IgD-negative memory B cell (primary cell): ENCODE measurements around the gene CSNK2A3. TPM values are rescaled to one million over a fixed set of nuclear protein-coding genes. Genes with fewer than 3 reads are reported as not detected.
A peak's percentile ranks its signal among the peaks of the same experiment; 100 is the strongest.

Experiments used
- H3K27ac Mint-ChIP-seq, 3 donors: one replicate each; pipeline ENCODE4 v1.8.0; 2020 to 2022; ENCODE audit warnings: mild to moderate bottlenecking in 3 of 3, mixed read lengths in 3 of 3, moderate library complexity in 1 of 3
- H3K27me3 Mint-ChIP-seq: one replicate; pipeline ENCODE4 v1.8.0; 2021; ENCODE audit warnings: mixed read lengths
- H3K36me3 Mint-ChIP-seq: one replicate; pipeline ENCODE4 v1.8.0; 2020; ENCODE audit warnings: mild to moderate bottlenecking, mixed read lengths
- H3K4me1 Mint-ChIP-seq, 3 donors: one replicate each; pipeline ENCODE4 v1.8.0; 2020 to 2022; ENCODE audit warnings: mixed read lengths in 3 of 3, mild to moderate bottlenecking in 1 of 3
- H3K4me3 Mint-ChIP-seq, 4 donors: one replicate each; pipeline ENCODE4 v1.8.0; 2020 to 2022; ENCODE audit warnings: mild to moderate bottlenecking in 4 of 4, mixed read lengths in 4 of 4, moderate library complexity in 3 of 4
- H3K9me3 Mint-ChIP-seq, 3 donors: one replicate each; pipeline ENCODE4 v1.8.0; 2020 to 2021; ENCODE audit warnings: mixed read lengths in 3 of 3, mild to moderate bottlenecking in 1 of 3
- polyA plus RNA-seq: library from polyadenylated mRNA; unstranded; fragments of 300-500 nt; fragmentation: Illumina TruSeq; gene quantifications from one replicate; pipeline ENCODE4 v1.2.3, GENCODE V29; 2021

Gene CSNK2A3
- polyA plus RNA-seq, 1 donor from 2014 or later: 1.3 TPM

DNA sequence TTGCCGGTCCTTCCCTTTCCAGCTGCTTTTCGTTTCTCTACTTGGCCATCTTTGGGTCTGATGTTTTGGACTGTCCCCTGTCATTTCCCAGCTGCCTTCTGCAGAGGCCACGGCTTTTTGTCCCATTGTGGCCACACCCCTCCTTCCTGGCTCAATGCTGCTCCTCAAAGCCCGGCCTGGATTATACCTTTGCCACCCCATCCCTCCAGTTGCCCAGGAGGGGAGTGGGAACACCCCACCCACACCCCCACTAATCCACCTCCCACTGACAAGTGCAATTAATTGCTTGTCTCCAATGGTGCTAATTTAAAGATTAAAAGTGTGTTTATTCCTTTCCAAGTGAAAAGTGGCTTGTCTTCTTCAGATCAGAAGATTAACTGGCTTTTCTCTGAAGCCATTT lies 34.2 kb upstream of the CSNK2A3 start:
- no peaks in the 10 kb centered on the region for H3K4me1 Mint-ChIP-seq
- no peak overlapping the region for H3K27ac Mint-ChIP-seq
- no peak overlapping the region for H3K4me3 Mint-ChIP-seq
- peaks cover 0 to 3% (median 2%) of the 10 kb centered on the region in 3 donors for H3K9me3 Mint-ChIP-seq
- H3K36me3 Mint-ChIP-seq: no peaks in the 10 kb centered on the region
- no peaks in the 10 kb centered on the region for H3K27me3 Mint-ChIP-seq

DNA sequence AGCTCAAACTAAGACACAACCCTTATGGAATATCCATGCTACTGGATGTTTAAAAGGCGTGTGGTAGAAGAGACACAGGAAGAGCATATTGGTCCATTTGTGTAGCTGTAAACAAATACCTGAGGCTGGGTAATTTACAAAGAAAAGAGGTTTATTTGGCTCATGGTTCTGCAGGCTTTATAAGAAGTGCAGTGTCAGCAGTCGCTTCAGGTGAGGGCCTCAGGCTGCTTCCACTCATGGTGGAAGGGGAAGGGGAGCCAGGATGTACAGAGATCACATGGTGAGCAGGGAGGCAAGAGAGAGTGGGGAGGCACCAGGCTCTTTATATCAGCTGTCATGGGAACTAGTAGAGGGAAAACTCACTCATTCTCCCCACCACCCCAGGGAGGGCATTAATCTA lies 31.8 kb upstream of the CSNK2A3 start:
- H3K9me3 Mint-ChIP-seq: peaks cover 0 to 3% (median 2%) of the 10 kb centered on the region in 3 donors
- H3K36me3 Mint-ChIP-seq: no peaks in the 10 kb centered on the region
- H3K27ac Mint-ChIP-seq: no peak overlapping the region
- H3K4me3 Mint-ChIP-seq: peak overlapping the region in 1 of 4 donors; percentile 47
- no peaks in the 10 kb centered on the region for H3K4me1 Mint-ChIP-seq
- H3K27me3 Mint-ChIP-seq: no peaks in the 10 kb centered on the region

DNA sequence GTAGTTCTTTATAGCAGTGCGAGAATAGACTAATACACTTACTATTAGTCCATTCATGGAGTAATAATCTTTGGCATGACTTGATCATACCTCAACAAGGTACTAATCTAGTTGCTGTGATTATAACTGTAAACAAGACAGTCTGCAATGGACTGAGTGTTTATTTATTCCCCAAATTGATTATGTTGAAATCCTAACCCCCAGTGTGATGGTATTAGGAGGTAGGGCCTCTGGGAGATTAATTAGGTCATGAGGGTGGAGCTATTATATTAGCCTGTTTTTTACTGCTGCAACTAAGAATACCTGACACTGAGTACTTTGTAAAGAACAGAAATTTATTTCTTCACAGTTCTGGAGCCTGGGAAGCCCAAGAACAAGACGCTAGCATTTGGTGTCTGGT lies 30.9 kb upstream of the CSNK2A3 start:
- Mint-ChIP-seq H3K27me3 (no peaks in the 10 kb centered on the region), H3K4me1 (no peaks in the 10 kb centered on the region), H3K27ac (no peak overlapping the region), H3K9me3 (peaks cover 0 to 3% (median 2%) of the 10 kb centered on the region in 3 donors), H3K4me3 (no peak overlapping the region), H3K36me3 (no peaks in the 10 kb centered on the region)

DNA sequence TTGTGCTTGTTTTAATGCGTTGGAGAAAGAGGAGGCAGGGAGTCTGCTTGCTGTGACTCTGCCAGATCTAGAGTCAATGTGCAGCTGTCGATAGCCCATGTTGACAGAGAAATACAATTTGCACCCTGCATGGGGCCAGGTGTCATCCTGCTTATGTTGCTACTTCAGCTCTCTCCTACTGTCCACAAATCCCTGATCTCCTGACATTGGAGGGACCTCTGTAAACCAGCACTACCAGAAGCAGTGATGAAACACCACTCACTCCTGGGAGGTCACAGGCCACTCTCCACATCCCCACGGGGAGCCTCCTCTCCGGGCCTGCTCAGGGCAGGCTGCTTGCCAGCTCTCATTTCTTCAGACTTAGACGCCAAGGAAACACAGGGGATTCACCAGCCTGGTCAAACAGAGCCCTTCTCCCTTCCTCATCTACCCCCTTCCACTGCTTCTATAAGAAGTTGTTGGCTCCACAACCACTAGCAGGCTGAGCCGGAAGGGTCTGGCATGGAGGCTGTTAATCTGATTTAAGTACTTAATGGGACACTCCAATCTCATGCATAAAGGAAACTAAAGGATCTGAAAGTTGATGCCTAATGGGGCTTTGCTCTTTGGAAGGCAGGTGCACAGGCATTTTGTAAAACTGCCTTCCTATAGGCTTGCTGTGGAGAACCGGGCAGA lies 29.9 kb upstream of the CSNK2A3 start:
- H3K4me3 Mint-ChIP-seq: no peak overlapping the region
- no peak overlapping the region for H3K27ac Mint-ChIP-seq
- no peaks in the 10 kb centered on the region for H3K36me3 Mint-ChIP-seq
- no peaks in the 10 kb centered on the region for H3K27me3 Mint-ChIP-seq
- H3K9me3 Mint-ChIP-seq: peaks cover 0 to 3% (median 2%) of the 10 kb centered on the region in 3 donors
- H3K4me1 Mint-ChIP-seq: no peaks in the 10 kb centered on the region

DNA sequence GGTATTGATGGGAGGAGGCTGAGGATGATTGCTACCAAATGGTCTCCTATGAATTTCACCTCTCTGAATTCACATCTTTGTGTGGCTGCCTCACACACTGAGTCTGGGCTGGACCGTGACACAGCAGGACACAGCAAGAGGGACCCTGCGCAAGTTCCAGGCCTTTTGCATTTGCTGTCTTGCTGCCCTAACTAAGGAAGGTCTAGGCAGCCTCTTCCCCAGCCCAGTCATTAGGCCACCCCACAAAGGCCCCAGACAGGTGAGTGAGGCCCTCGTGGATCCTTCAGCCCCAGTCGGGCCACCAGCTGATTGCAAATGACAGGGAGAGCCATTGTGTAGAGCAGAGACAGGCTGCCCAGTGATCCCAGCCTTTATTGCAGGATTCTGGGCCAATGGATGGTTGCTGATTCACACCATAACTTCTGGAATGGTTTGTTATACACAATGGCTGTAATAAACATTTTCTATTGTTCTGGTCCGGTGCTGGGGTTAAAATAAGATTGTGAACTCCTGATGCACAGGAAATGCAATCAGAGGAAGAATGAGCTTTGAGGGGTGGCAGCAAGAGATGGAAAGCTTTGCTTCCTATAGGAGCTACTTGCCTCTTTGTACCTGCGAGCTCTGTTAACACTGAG lies 28.5 kb upstream of the CSNK2A3 start:
- Mint-ChIP-seq H3K4me3 (no peak overlapping the region), H3K36me3 (no peaks in the 10 kb centered on the region), H3K27me3 (no peaks in the 10 kb centered on the region)

DNA sequence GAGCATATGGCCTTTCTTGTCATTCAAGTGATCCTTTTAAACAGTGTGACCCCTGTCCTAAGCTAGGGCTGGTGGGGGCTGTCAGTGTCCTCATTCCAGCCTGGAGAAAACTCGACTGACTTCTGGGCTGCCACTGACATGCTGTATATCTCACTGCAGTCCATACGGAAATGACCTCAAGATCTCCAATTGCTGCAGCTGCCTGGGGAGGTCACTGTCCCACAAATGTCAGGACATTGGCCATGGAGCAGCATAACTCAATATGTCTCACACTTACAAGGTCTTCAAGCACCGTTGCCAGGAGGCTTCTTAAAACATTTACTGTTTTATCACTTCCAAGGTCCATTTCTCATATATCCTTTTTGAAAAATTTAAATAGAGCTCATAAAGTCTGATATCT lies 27.8 kb upstream of the CSNK2A3 start:
- Mint-ChIP-seq H3K27ac (no peak overlapping the region), H3K4me1 (no peaks in the 10 kb centered on the region), H3K27me3 (no peaks in the 10 kb centered on the region), H3K4me3 (peak overlapping the region in 1 of 4 donors; percentile 41), H3K36me3 (no peaks in the 10 kb centered on the region), H3K9me3 (peaks cover 0 to 3% (median 2%) of the 10 kb centered on the region in 3 donors)

More for the DNA sequence above, 28.5 kb upstream of the CSNK2A3 start:
- Mint-ChIP-seq H3K9me3 (peaks cover 0 to 3% (median 2%) of the 10 kb centered on the region in 3 donors), H3K27ac (no peak overlapping the region), H3K4me1 (no peaks in the 10 kb centered on the region)

DNA sequence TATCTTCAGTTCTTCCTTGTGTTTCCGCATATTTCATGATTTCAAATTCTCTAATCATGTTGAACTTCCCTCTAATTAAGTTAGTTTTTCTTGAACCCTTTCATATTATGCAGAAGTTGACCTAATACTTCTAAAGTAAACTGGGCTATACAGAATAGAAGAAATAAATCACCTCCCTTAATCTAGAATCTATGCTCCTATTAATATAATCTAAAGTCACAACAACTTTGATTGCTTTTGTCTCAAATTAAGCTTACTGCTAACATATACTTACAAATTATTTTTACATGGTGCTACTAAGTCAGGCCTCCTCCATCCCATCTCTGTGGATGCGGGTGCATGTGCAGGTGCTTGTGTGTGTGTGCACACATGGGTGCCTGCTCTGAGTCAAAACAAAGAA lies 27.3 kb upstream of the CSNK2A3 start:
- peaks cover 0 to 3% (median 2%) of the 10 kb centered on the region in 3 donors for H3K9me3 Mint-ChIP-seq
- no peak overlapping the region for H3K27ac Mint-ChIP-seq
- H3K36me3 Mint-ChIP-seq: no peaks in the 10 kb centered on the region
- no peaks in the 10 kb centered on the region for H3K4me1 Mint-ChIP-seq
- no peak overlapping the region for H3K4me3 Mint-ChIP-seq
- no peaks in the 10 kb centered on the region for H3K27me3 Mint-ChIP-seq

DNA sequence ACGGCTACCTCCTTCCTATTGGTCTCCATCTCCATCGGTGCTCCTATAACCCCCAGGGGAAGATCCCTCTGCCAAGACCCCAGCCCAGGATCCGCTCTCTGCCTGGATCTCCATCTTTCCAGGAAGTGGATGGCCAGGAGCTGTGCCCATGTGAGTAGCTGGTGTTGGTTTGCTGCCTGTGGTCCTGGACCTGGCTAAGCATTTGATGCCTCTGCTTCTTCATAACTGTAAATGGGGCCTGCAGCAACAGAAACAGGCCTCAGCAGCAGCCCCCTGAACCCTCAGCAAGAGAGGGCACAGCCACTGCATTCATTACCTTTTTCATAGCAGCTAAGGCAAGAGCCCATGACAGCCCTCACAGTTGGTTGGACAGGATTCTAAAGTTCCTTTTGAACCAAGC lies 26.6 kb upstream of the CSNK2A3 start:
- Mint-ChIP-seq H3K9me3 (peaks cover 0 to 2% (median under 1%) of the 10 kb centered on the region in 3 donors), H3K27me3 (no peaks in the 10 kb centered on the region), H3K27ac (no peak overlapping the region), H3K36me3 (no peaks in the 10 kb centered on the region), H3K4me3 (no peak overlapping the region), H3K4me1 (no peaks in the 10 kb centered on the region)

DNA sequence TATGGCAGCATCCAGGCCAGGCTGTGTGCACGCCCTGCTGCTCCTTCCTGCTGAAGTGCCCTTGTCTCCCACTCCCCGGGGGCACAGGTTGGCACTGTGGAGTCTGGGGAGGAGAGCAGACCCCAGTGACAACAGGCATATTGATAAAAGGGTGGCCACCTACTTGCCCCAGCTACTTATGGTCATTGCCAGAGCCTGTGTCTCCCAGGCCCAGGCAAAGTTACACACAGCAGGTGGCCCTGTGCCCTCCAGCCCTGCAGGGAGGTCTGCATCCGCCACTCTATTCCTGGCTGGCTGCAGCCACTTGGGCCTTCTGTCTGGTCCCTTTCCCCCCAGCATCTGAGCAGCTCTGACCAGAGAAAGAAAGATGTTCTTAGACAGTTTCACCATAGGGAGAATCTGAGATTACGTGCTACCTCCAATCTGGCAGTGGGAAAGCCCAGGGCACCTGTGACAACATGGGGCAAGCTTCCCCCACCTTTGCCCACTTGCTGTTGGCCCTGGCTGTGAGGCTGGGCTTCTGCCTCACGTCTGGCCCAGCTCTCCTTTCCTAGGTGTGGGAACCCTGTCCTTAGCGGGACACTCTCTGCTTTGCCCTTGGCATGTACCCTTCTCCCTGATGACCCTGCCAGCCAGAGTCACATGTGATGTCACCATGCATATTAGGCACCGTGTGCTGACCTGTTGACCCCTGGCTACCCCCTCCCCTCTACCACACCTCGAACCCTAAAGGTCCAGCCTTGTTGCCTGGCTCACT lies 25.3 kb upstream of the CSNK2A3 start:
- Mint-ChIP-seq H3K36me3 (no peaks in the 10 kb centered on the region), H3K27me3 (no peaks in the 10 kb centered on the region), H3K4me3 (no peak overlapping the region), H3K27ac (no peak overlapping the region), H3K4me1 (no peaks in the 10 kb centered on the region), H3K9me3 (peaks cover 0 to 2% (median 0%) of the 10 kb centered on the region in 3 donors)

DNA sequence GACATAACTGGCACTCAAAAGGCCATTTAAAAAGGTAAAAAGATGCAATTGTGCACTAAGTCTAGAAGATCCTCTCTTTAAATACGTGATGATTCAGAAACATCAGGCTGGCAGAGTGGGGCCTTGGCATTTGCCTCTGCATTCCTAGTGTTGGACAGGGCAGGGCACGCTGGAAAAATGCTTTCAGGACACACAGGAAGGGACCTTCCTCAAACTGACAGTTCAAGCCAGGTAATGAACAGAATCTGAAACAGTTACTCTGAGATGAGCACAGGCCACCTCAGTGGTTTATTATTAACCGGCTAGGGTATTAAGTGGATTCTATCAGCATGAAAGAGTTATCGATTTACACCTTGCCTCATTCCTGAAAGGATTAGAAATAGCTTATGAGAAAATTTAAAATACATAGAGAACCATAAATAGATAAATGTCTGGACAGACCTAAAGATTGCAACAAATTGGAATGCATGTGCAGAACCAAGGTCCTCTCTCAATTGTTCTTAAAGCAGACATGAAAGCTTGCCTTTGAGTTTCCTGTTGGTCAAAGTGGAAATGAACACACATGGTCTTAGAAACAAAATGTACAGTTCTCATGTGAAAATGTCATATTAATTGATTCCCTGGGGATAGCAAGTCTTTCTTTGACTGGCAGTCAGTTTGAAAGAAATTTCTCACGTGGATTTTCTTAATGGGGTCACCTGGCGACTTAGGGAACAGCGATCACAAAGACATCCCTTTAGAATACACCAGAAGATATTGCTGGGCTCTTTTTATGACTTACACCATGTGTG lies 21.5 kb upstream of the CSNK2A3 start:
- Mint-ChIP-seq H3K4me1 (no peaks in the 10 kb centered on the region), H3K27me3 (no peaks in the 10 kb centered on the region), H3K27ac (no peak overlapping the region), H3K4me3 (no peak overlapping the region), H3K36me3 (no peaks in the 10 kb centered on the region), H3K9me3 (peaks cover 0 to 2% (median 0%) of the 10 kb centered on the region in 3 donors)

DNA sequence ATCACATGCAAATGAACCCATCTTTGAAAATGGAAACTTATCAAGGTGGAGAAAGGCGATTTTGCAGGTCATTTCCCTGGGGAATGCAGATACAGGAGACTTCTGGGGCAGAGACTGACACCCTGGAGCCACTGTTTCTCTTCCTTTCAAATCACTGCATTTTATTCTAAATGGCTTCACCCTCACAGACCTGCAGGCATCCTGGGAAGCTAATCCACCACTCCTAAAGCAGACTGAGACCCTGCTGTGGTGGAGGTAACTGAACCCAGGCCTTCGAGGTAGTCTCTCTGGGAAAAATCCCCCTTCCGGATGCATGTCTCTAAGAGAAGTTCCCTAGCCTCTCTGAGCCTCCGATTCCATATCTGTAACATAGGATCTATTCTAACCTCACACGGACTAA lies 20.9 kb upstream of the CSNK2A3 start:
- H3K9me3 Mint-ChIP-seq: peaks cover 0 to 4% (median 0%) of the 10 kb centered on the region in 3 donors
- no peak overlapping the region for H3K27ac Mint-ChIP-seq
- no peaks in the 10 kb centered on the region for H3K4me1 Mint-ChIP-seq
- no peaks in the 10 kb centered on the region for H3K36me3 Mint-ChIP-seq
- no peak overlapping the region for H3K4me3 Mint-ChIP-seq
- H3K27me3 Mint-ChIP-seq: no peaks in the 10 kb centered on the region

DNA sequence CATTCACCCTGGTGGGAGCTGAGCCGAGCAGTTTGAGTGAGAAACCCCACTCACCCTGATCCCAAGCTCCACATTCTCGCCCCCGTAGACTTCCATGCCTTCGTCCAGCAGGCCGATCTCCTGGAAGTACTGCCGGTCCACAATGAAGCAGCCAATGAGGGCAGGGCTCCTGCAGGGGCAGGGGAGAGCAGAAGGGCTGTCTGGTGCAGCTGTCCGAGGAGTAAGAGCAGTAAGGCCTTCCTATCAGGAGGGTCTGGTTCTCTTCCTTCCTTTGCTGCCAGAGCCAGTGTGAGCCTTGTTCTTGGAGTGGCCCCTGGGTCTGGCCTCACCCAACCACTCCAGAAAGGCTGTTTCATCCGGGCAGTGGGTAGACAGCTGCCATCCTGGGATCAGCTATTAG lies 19.4 kb upstream of the CSNK2A3 start:
- H3K27me3 Mint-ChIP-seq: no peaks in the 10 kb centered on the region
- no peaks in the 10 kb centered on the region for H3K36me3 Mint-ChIP-seq
- H3K4me1 Mint-ChIP-seq: no peaks in the 10 kb centered on the region
- peaks cover 0 to 12% (median 7%) of the 10 kb centered on the region in 3 donors for H3K9me3 Mint-ChIP-seq
- H3K27ac Mint-ChIP-seq: no peak overlapping the region
- no peak overlapping the region for H3K4me3 Mint-ChIP-seq

DNA sequence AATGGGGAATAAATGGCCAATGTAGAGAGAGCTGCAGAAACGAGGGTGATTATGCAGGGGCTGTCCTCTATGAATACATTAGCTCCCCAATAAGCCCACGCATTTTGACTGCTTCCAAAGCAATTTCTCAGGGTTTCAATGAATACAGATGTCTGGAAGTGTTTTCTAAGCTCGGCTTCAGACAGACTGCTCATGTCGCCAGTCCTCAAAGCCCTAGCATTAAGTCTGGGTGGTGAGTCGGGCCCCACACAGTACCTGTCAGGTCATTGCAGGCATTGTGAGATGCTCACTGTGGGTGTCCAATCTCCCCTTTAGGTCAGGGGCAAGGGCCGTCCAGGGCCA lies 17.9 kb upstream of the CSNK2A3 start:
- no peaks in the 10 kb centered on the region for H3K27me3 Mint-ChIP-seq
- H3K36me3 Mint-ChIP-seq: no peaks in the 10 kb centered on the region
- no peak overlapping the region for H3K4me3 Mint-ChIP-seq
- H3K4me1 Mint-ChIP-seq: no peaks in the 10 kb centered on the region
- H3K9me3 Mint-ChIP-seq: peaks cover 0 to 12% (median 9%) of the 10 kb centered on the region in 3 donors
- H3K27ac Mint-ChIP-seq: no peak overlapping the region

DNA sequence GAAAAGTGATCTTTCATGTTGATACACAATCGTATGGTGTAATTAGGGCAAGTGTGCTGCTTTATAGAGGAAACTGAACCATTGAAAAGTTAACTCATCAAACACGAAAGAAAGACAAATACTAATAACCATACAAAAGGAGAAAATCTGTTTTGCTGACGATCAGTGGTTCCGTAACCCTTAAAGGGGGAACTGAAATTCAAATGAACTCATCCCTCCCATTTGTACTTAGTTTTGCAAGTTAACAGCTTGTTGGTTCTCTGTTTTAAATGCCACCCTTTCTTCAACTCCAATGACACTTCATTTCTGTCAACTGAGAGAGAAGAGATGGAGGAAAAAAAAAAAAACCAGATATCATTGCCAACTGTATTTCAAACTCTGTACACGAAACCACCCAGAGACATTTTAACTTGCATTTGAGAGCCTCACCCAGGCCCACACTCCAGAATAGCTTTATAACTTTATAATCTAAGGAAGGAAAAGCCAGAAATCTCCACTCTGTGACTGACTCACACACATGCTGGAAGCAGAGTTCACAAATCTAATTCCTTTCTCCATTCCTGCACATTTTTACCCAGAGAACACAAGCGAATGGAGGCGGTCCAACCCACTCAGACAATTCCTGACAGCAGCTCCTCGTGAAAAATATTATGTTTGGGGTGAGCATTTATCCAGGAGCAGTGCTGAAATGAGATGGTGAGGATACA lies 17.4 kb upstream of the CSNK2A3 start:
- H3K27me3 Mint-ChIP-seq: no peaks in the 10 kb centered on the region
- no peaks in the 10 kb centered on the region for H3K36me3 Mint-ChIP-seq
- H3K9me3 Mint-ChIP-seq: peaks cover 0 to 12% (median 9%) of the 10 kb centered on the region in 3 donors
- H3K4me3 Mint-ChIP-seq: no peak overlapping the region
- H3K27ac Mint-ChIP-seq: no peak overlapping the region
- H3K4me1 Mint-ChIP-seq: no peaks in the 10 kb centered on the region
